MV-4-11 (cell line): ENCODE results near the gene PTER.

Source experiments
- DNase-seq: peaks from one replicate; lab custom pipeline; 2025; lab: John Stamatoyannopoulos, UW

Gene PTER

GRCh38 chr10:16472828-16473227 lies 36.0 kb downstream of the PTER start:
- DNase-seq = no peak

DNA sequence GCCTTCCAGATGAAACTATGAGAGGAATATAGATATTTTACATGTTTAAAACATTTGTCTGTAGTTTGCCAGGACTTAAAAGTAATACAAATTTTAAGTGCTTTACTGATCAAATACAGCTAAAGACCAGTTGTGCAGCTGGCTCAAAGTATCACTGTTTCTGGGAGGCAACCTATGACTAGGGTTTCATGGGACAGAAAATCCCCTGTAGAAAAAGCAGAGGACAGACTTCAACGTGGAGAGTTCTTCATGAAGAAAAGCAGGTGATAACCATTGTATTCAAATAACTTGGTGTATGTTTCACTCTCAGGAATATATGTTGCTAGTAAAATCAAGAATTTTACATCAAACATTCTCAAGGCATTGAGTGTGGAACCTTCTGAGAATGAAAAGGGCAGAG lies 40.9 kb downstream of the PTER start:
- DNase-seq = no peak

DNA sequence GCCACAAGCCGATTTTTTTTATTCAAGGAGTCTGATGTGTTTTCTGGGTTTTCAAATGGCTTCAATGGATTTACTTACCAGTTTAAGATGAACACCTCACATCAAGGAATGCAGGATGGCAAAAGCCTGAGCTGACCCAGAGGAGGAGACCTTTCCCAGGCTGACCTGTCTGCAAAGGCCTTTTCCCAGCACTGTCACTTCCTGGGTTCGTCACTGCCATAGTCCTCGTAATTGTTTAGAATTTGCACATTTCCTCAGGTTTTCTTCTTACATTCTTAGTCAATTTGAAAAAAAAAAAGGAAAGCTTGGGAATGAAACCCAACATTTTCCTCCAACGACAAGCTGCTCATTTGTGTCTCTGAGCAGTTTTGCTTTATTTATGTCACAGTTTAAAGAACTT lies 42.0 kb downstream of the PTER start:
- DNase-seq = no peak

GRCh38 chr10:16481052-16481728 lies 44.4 kb downstream of the PTER start:
- DNase-seq = no peak

- no peak for DNase-seq
Observed at GRCh38 chr10:16483241-16483917, 46.6 kb downstream of the PTER start.

GRCh38 chr10:16490511-16490910 lies 53.7 kb downstream of the PTER start:
- no peak for DNase-seq

GRCh38 chr10:16491933-16492332 lies 55.1 kb downstream of the PTER start:
- no peak for DNase-seq

DNA sequence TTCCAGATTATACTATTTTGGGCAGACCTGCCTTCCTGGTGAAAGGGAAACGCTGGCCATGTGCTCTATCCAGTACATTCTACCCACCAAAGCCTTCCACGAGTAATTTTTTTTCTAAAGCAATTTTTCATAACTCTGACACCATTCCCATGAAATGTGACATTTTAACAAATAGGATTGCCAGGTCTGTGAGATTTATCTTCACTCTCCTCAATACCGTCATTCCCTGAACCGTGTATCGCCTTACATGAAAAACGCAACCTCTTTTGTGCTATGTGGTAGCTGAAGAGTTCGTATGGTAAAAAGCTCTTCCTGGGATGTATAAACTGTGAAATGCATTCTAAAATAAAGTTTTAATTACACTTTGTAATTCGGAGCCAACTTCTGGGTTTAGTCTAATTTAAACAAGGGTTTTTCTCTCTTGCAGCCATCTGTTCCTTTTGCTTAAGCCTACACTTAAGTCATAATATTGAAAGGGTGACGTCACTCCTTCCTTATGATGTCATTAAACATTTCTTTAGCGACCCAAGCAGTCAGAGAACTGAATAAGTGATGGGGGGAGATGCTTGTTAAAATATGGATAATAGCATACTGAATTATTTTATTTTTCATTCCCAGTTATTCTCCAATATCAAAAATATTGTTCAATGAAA lies 57.2 kb downstream of the PTER start:
- no peak for DNase-seq

DNA sequence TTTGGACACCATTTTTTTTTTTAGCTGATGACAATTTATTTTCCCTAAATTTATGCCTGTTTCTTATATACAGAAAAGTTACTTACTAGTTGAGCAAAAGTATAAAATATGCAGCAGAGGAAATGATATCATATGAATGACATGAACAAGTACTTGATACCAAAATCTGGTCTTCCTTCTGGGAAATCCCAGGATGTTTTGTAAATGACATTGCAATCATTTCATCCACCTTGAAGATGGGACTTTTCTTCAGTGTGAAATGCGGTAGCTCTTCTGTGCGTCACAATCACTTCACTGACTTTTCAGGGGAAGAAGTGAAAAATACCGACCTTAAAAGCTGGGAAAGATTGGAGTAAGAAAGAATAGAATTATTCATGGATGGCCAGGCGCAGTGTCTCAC lies 61.1 kb downstream of the PTER start:
- DNase-seq = no peak

DNA sequence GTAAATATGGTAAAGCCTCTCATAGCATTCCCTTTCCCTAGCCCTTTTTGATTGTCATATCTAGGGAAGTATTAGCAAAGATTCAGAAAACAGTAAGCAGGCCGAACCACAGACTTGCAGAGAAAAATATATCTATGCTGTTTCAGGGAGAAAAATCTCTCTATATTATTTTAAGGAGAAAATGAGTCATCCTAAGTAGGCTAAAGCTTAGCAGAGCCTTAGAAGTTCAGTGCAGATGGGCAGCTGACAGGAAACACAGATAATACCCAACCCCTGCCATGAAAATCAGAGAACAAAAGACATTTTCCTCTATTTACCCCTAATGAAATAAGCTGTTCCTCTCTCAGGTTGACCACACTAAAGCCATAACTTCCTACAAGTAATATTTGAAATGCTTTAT lies 68.4 kb downstream of the PTER start:
- DNase-seq = peak; percentile 18

- DNase-seq = no peak
Observed at GRCh38 chr10:16509996-16510395, 73.2 kb downstream of the PTER start.

DNA sequence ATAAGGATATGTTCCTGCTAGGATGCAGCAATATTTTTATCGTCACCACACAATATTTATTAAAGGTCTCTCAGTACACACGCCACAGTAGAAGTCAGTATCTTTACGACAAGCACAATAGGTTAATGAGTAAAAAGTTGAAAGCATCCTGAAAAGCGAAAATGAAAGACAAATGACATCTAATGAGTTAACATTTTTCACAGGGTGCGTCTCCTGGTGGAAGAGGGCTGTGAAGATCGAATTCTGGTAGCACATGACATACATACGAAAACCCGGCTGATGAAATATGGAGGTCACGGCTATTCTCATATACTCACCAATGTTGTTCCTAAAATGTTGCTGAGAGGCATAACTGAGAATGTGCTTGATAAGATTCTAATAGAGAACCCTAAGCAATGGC lies 74.0 kb downstream of the PTER start:
- DNase-seq = no peak

- DNase-seq = no peak
Observed at GRCh38 chr10:16518822-16519221, 82.0 kb downstream of the PTER start.

- no peak for DNase-seq
Observed at GRCh38 chr10:16519250-16519907, 82.6 kb downstream of the PTER start.

DNA sequence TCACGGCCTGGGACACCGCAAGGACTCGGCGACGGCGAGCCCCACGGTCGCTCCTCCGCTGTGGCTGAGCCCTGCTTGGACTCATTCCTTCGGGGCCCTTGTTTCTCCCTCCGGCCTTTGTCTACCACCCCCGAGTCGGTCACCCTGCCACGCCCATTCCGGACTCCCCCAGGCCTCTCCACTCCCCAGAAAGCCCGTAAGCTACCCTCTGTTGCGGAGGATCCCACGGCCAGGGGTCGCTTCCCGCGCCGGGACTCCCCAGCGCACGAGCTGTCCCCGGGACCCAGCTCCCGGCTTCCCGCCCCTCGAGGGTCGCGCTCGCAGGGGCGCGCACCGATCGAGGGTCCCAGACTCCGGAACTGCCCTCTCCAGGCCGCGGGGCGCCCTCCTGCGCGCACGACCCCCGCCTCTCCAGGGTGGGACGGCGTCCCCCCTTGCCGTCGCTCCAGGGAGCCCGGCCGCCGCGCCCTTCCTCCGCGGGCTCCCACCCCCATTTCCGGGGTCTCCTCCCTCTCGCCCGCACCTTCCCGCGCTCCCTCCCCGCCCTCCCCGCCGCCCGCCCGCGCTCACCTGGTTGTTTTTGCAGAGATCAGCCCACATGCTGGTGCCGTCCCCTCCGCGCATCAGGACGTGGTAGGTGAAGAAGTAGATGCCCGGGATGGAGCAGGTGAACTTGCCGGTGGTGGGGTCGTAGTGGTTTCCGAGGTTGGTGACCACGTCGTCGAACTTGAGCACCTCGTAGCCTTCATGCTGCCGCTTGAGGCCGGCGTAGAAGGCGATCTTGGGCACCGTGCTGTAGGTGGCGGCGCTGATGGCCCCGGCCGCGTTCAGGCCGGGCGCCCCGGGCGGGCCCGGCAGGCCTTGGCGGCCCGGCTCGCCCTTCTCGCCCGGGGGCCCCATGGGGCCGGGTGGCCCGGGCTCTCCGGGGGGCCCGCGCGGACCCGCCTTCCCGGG lies 83.4 kb downstream of the PTER start:
- DNase-seq = no peak

DNA sequence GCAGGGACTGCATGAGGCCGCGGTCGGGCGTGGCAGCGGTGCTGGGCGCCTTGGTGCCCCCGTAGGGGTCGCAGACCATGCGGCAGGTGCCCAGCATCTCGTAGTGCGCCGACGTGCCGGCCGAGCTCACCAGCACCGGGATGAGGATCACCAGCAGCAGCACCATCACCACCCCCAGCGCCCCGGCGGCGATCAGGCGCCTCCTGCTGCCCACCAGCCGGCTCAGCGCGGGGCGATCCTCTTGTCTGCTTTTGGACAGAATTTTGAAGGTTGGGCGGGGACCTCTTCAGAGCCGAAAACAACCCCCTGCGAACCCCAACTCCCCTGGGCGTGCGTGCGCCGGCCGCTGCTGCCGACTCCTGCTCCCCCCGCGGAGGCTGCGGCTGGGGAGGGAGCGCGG lies 84.1 kb downstream of the PTER start:
- no peak for DNase-seq

- no peak for DNase-seq
Observed at GRCh38 chr10:16521311-16522016, 84.7 kb downstream of the PTER start, which contains the start of gene C1QL3. Gene C1QL3, minus strand, starts transcription at chr10:16521879. Its CDS starts 814 bp downstream, at chr10:16521065.

GRCh38 chr10:16527452-16527851 lies 90.6 kb downstream of the PTER start:
- DNase-seq = no peak

GRCh38 chr10:16529853-16530252 lies 93.0 kb downstream of the PTER start:
- no peak for DNase-seq

- no peak for DNase-seq
Observed at GRCh38 chr10:16536155-16536554, 99.3 kb downstream of the PTER start.

DNA sequence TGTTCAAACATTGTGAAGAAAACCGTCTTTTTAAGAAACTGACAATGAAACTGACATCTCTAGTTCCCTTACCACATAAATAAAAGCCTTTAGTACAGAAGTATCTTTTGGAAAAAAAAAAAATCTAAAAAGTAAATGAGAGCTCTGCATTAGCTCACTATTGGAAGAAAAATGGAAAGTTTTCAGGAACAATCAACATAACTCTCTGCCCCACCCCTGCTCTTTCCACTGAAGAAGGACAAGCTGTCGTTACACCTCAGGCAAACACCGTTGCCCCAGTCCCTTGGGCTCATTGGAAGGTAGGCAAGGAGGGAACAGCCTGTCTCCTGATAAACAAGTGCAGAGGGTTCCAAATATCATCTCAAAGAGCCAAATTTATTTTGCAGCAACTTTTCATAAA lies 107.3 kb downstream of the PTER start:
- DNase-seq = no peak
